Loucy (cell line): ENCODE measurements around the gene WDCP.

Experiments used
- H2AFZ ChIP-seq: fragments of 200-600 bp; sonication (generic); 2 replicates; pipeline ENCODE4 v1.6.0; 2016; ENCODE audit warnings: antibody characterized with exemption, mild to moderate bottlenecking, low read length, moderate library complexity
- H3F3A ChIP-seq: fragments of 200-600 bp; 2 replicates; pipeline ENCODE4 v1.6.0; 2016; ENCODE audit warnings: antibody characterized with exemption, low read depth, mild to moderate bottlenecking
- H3K27me3 ChIP-seq: fragments of 200-600 bp; sonication (generic); 2 replicates; pipeline ENCODE4 v1.6.1; 2014; ENCODE audit warnings: low read length, mild to moderate bottlenecking; ENCODE audit not compliant: insufficient read depth, poor library complexity, severe bottlenecking
- H3K36me3 ChIP-seq: fragments of 200-600 bp; sonication (generic); 2 replicates; pipeline ENCODE4 v1.6.1; 2016; ENCODE audit warnings: low read length; ENCODE audit not compliant: insufficient read depth
- H3K4me1 ChIP-seq: fragments of 200-600 bp; sonication (generic); 2 replicates; pipeline ENCODE4 v1.5.1; 2014; ENCODE audit warnings: low read length, mild to moderate bottlenecking; ENCODE audit not compliant: insufficient read depth, poor library complexity, severe bottlenecking
- H3K4me2 ChIP-seq: fragments of 200-600 bp; sonication (generic); 2 replicates; pipeline ENCODE4 v1.6.0; 2014; ENCODE audit warnings: antibody characterized with exemption, low read length, low read depth, mild to moderate bottlenecking; ENCODE audit not compliant: poor library complexity, severe bottlenecking
- H3K4me3 ChIP-seq: fragments of 200-600 bp; sonication (generic); 2 replicates; pipeline ENCODE4 v1.5.1; 2014; ENCODE audit warnings: low read length, mild to moderate bottlenecking, mixed read lengths; ENCODE audit not compliant: poor library complexity, severe bottlenecking
- H3K79me2 ChIP-seq: fragments of 200-600 bp; sonication (generic); 2 replicates; pipeline ENCODE4 v1.6.1; 2014; ENCODE audit warnings: low read length; ENCODE audit not compliant: insufficient read depth
- H3K9ac ChIP-seq: fragments of 200-600 bp; sonication (generic); 2 replicates; pipeline ENCODE4 v1.6.0; 2014; ENCODE audit warnings: mild to moderate bottlenecking, low read depth, low read length, moderate library complexity; ENCODE audit not compliant: poor library complexity, severe bottlenecking
- H3K9me2 ChIP-seq: fragments of 200-600 bp; sonication (generic); replicated peaks from 2 replicates; pipeline ENCODE4 v1.6.1; 2016; ENCODE audit warnings: low read depth, low read length, mixed read lengths
- H3K9me3 ChIP-seq: fragments of 200-600 bp; sonication (generic); 2 replicates; pipeline ENCODE4 v1.6.1; 2014; ENCODE audit warnings: mild to moderate bottlenecking, antibody characterized with exemption, low read length, low read depth; ENCODE audit not compliant: insufficient read depth
- H4K20me1 ChIP-seq: fragments of 200-600 bp; sonication (generic); 2 replicates; pipeline ENCODE4 v1.6.0; 2014; ENCODE audit warnings: antibody characterized with exemption, low read length, mild to moderate bottlenecking; ENCODE audit not compliant: insufficient read depth, poor library complexity, severe bottlenecking
- EZH2phosphoT487 ChIP-seq: fragments of 200-600 bp; IDR thresholded peaks from 2 replicates; pipeline ENCODE4 v1.6.1; 2018; ENCODE audit warnings: antibody characterized with exemption, mild to moderate bottlenecking, moderate library complexity, borderline replicate concordance
- TF ChIP-seq, protein P1 (sequence below): fragments of 200-600 bp; sonication (generic); conservative IDR thresholded peaks from 2 replicates; pipeline ENCODE4 v1.5.1; 2014; ENCODE audit warnings: mild to moderate bottlenecking, antibody characterized with exemption, low read length

Gene WDCP

GRCh38 chr2:24084386-24085199, 37.4 kb upstream of the WDCP start, which contains the start of gene TP53I3:
TP53I3 (minus strand) TSS chr2:24084834; CDS start chr2:24084326, 508 bp downstream.
- H3K9ac ChIP-seq = peak within 1 kb of the TSS; percentile 96
- no peaks in the 10 kb centered on the region for H3K36me3 ChIP-seq
- H3F3A ChIP-seq = peaks cover 4% of the 10 kb centered on the region; the same call in 1 of the 2 replicates
- peak within 1 kb of the TSS; percentile 86 for H2AFZ ChIP-seq
- peak within 1 kb of the TSS; percentile 93 for H3K4me2 ChIP-seq
- no peaks in the 10 kb centered on the region for H4K20me1 ChIP-seq
- TF ChIP-seq EZH2phosphoT487 = no peak
- TF ChIP-seq, protein P1, sequence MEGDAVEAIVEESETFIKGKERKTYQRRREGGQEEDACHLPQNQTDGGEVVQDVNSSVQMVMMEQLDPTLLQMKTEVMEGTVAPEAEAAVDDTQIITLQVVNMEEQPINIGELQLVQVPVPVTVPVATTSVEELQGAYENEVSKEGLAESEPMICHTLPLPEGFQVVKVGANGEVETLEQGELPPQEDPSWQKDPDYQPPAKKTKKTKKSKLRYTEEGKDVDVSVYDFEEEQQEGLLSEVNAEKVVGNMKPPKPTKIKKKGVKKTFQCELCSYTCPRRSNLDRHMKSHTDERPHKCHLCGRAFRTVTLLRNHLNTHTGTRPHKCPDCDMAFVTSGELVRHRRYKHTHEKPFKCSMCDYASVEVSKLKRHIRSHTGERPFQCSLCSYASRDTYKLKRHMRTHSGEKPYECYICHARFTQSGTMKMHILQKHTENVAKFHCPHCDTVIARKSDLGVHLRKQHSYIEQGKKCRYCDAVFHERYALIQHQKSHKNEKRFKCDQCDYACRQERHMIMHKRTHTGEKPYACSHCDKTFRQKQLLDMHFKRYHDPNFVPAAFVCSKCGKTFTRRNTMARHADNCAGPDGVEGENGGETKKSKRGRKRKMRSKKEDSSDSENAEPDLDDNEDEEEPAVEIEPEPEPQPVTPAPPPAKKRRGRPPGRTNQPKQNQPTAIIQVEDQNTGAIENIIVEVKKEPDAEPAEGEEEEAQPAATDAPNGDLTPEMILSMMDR = peak; percentile 80
- no peaks in the 10 kb centered on the region for H3K9me3 ChIP-seq
- H3K79me2 ChIP-seq = peaks cover 12% of the 10 kb centered on the region; the same call in 1 of the 2 replicates
- peaks cover 17% of the 10 kb centered on the region for H3K4me1 ChIP-seq
- no peaks in the 10 kb centered on the region for H3K27me3 ChIP-seq
- H3K4me3 ChIP-seq = peak within 1 kb of the TSS; percentile 75
- no peaks in the 10 kb centered on the region for H3K9me2 ChIP-seq

DNA sequence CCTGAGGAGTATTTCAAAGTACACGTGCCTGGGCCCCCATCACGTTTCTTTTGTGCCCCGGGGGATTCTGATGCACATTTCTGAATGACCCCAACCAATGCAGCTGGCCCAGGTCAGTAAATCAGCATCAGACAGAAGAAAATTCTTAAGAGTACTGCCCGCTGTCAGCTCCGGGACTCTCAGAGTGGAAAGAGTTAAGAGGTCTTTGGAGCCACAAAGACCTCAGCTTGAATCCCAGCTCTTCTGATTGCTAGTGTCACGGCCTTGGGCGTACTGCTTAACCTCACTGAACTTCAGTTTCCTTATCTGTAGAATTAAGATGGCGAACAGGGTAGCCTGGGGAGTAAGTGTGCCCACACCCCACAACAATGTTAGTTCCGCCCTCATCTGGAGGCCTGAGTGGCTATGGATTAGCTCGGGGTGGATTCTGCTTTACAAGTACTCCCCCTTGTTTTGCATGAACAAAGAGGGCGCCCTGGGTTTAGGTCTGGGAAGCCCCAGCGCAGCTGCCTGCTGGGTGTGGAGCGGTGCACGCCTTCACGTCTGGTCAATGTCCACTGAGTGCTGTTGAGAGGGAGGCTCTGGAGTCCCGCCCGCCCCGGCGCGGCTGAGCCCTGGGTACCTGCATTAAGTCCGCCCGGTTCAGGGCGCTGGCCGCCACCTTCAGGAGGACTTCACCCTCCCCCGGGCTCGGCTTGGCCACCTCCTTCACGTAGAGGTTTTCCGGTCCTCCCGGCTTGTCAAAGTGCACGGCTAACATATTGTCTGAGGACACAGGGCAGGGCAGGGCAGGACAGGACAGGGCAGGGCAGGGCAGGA, 36.6 kb upstream of the WDCP start:
- peaks cover 12% of the 10 kb centered on the region; the same call in 1 of the 2 replicates for H3K79me2 ChIP-seq
- TF ChIP-seq, protein P1 = no peak
- no peak for TF ChIP-seq EZH2phosphoT487
- H3F3A ChIP-seq = peaks cover 4% of the 10 kb centered on the region; the same call in 1 of the 2 replicates

GRCh38 chr2:24082787-24083566, 35.8 kb upstream of the WDCP start:
- peak overlapping the region; percentile 96 for H3K9ac ChIP-seq
- TF ChIP-seq, protein P1 = no peak
- no peak for TF ChIP-seq EZH2phosphoT487
- no peaks in the 10 kb centered on the region for H3K9me2 ChIP-seq
- H3K4me1 ChIP-seq = peaks cover 18% of the 10 kb centered on the region
- no peaks in the 10 kb centered on the region for H3K9me3 ChIP-seq
- peak overlapping the region; percentile 75 for H3K4me3 ChIP-seq
- peak overlapping the region; percentile 86; the same call in 1 of the 2 replicates for H2AFZ ChIP-seq
- H3F3A ChIP-seq = peaks cover 4% of the 10 kb centered on the region; the same call in 1 of the 2 replicates
- no peaks in the 10 kb centered on the region for H4K20me1 ChIP-seq
- H3K79me2 ChIP-seq = peaks cover 12% of the 10 kb centered on the region; the same call in 1 of the 2 replicates
- no peaks in the 10 kb centered on the region for H3K27me3 ChIP-seq
- no peaks in the 10 kb centered on the region for H3K36me3 ChIP-seq
- peak overlapping the region; percentile 93 for H3K4me2 ChIP-seq

More for the DNA sequence above, 36.6 kb upstream of the WDCP start:
- Histone ChIP-seq H3K4me2 (peak overlapping the region; percentile 93), H3K9ac (peak overlapping the region; percentile 96), H3K4me3 (peak overlapping the region; percentile 75), H3K9me3 (no peaks in the 10 kb centered on the region), H3K27me3 (no peaks in the 10 kb centered on the region), H3K9me2 (no peaks in the 10 kb centered on the region), H4K20me1 (no peaks in the 10 kb centered on the region), H3K4me1 (peaks cover 17% of the 10 kb centered on the region), H2AFZ (peak overlapping the region; percentile 86; the same call in 1 of the 2 replicates), H3K36me3 (no peaks in the 10 kb centered on the region)
